Measurements from ENCODE around the gene USP47. TPM values are rescaled to one million over a fixed set of nuclear protein-coding genes. Genes with fewer than 3 reads are reported as not detected.
A peak's percentile ranks its signal among the peaks of the same experiment; 100 is the strongest.

Gene USP47
- total RNA-seq, 1 donor from 2014 or later = 53.7 TPM

GRCh38 chr11:11978792-11979487 is 137.2 kb downstream of the USP47 start:
- DNase-seq = peak; percentile 92
- Histone ChIP-seq H3K4me3 (peak overlapping the region; percentile 8), H3K36me3 (no peaks in the 10 kb centered on the region), H3K4me1 (peaks cover 100% of the 10 kb centered on the region), H3K27ac (replicated peaks) (peak overlapping the region; percentile 96), H3K27me3 (ENCODE audit: low read depth) (no peaks in the 10 kb centered on the region), H3K9me3 (replicated peaks) (no peaks in the 10 kb centered on the region)
- intact Hi-C loops (cut with micrococcal nuclease) = no loop called here
- no peak for TF ChIP-seq CTCF (IDR thresholded peaks at IDR 0.05; ENCODE audit: borderline replicate concordance)

DNA sequence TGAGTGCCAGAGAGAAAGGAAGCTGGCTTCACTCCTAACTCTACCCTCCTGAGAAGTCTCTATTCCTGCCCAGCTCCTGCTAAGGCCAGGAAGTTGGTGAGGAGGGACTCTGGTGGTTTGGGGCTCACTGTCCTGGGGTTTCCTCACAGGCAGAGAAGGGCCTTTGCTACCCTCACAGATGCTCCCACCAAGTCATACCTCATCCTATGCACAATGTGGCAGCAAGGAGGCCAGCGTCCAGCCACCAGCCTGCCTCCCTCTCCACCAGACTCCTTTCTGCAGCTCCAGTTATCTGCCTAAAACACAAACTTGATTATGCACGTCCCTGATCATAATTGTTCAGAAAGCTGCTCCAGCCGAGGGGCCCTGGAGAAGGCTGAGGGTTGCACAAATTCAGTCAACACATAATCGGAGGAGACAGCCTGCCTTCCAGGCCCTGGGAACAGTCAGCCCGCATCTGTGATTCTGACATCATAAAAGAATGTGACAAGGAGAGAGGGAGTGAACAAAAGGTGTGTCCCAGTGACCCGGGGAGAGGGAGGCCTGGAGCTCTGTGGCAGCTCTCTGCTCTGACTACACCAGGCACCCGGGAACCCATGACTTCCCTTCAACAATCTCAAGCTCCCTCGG is 137.8 kb downstream of the USP47 start:
- TF ChIP-seq CTCF (IDR thresholded peaks at IDR 0.05; ENCODE audit: borderline replicate concordance) = no peak
- DNase-seq = peak; percentile 54
- Histone ChIP-seq H3K9me3 (replicated peaks) (no peaks in the 10 kb centered on the region), H3K4me1 (peaks cover 100% of the 10 kb centered on the region), H3K27ac (replicated peaks) (peak overlapping the region; percentile 96), H3K36me3 (no peaks in the 10 kb centered on the region), H3K4me3 (no peak overlapping the region), H3K27me3 (ENCODE audit: low read depth) (no peaks in the 10 kb centered on the region)
- intact Hi-C loops (cut with micrococcal nuclease) = no loop called here

- Histone ChIP-seq H3K9me3 (replicated peaks) (no peaks in the 10 kb centered on the region), H3K27me3 (ENCODE audit: low read depth) (no peaks in the 10 kb centered on the region), H3K4me1 (peaks cover 100% of the 10 kb centered on the region), H3K27ac (replicated peaks) (peak overlapping the region; percentile 96), H3K4me3 (no peak overlapping the region), H3K36me3 (no peaks in the 10 kb centered on the region)
- intact Hi-C loops (cut with micrococcal nuclease) = no loop called here
- no peak for TF ChIP-seq CTCF (IDR thresholded peaks at IDR 0.05; ENCODE audit: borderline replicate concordance)
- no peak for DNase-seq
Measured at GRCh38 chr11:11980200-11980599, 138.4 kb downstream of the USP47 start.

- Histone ChIP-seq H3K4me3 (no peak overlapping the region), H3K36me3 (no peaks in the 10 kb centered on the region), H3K4me1 (peaks cover 100% of the 10 kb centered on the region), H3K27me3 (ENCODE audit: low read depth) (no peaks in the 10 kb centered on the region), H3K9me3 (replicated peaks) (no peaks in the 10 kb centered on the region), H3K27ac (replicated peaks) (peak overlapping the region; percentile 96)
- no peak for DNase-seq
- intact Hi-C loops (cut with micrococcal nuclease) = no loop called here
- no peak for TF ChIP-seq CTCF (IDR thresholded peaks at IDR 0.05; ENCODE audit: borderline replicate concordance)
Measured at GRCh38 chr11:11980841-11981308, 139.1 kb downstream of the USP47 start.

DNA sequence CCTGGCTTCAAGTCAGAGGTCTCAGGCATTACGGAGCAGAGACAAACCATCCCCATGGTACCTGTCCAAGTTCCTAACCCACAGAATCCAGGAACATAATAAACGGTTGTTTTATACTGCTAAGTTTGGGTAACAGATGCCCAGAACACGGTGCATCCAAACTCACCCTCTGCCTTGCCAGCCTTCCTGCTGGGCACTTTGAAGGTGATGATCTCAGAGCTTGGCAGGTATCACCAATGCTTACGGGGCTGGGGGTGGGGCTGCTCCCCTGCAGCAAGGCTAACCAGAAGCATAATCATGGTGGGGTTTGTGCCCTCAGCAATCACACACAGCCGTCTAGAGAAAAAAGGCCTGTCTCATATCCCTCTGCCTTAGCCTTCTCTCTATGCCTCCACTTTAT is 139.6 kb downstream of the USP47 start:
- Histone ChIP-seq H3K36me3 (no peaks in the 10 kb centered on the region), H3K27me3 (ENCODE audit: low read depth) (no peaks in the 10 kb centered on the region), H3K4me3 (no peak overlapping the region), H3K27ac (replicated peaks) (peak overlapping the region; percentile 96), H3K9me3 (replicated peaks) (no peaks in the 10 kb centered on the region), H3K4me1 (peaks cover 100% of the 10 kb centered on the region)
- intact Hi-C loops (cut with micrococcal nuclease) = no loop called here
- no peak for TF ChIP-seq CTCF (IDR thresholded peaks at IDR 0.05; ENCODE audit: borderline replicate concordance)
- no peak for DNase-seq
